Measurements from ENCODE around the gene HFE. TPM values are rescaled to one million over a fixed set of nuclear protein-coding genes. Genes with fewer than 3 reads are reported as not detected.

Gene HFE
- total and polyA plus RNA-seq, 12 donors, result 6.2 to 32.1 (median 15.2) TPM

GRCh38 chr6:26131618-26132017 lies 44.4 kb downstream of the HFE start:
- WGBS, 4 donors, result 85 to 96% (median 90%) methylated on average over 3 of the region's 3 CpGs
- no peak overlapping the region for H3K27ac ChIP-seq
- TF ChIP-seq CTCF (IDR thresholded peaks at IDR 0.05), result no peak
- no peak for TF ChIP-seq POLR2A (IDR thresholded peaks at IDR 0.05)
- no peaks in the 10 kb centered on the region for H3K27me3 ChIP-seq
- no peak overlapping the region for H3K4me3 ChIP-seq
- H3K36me3 ChIP-seq (replicated peaks in 1 of 2), result peaks cover 0 to 22% of the 10 kb centered on the region in 2 donors
- no peak for DNase-seq
- H3K4me1 ChIP-seq (replicated peaks in 1 of 2), result peaks cover 19 to 40% of the 10 kb centered on the region in 2 donors
- no peaks in the 10 kb centered on the region for H3K9me3 ChIP-seq (replicated peaks in 1 of 3)
- intact Hi-C loops (cut with DNase I), result no loop called here

- DNase-seq, result no peak
- no peak overlapping the region for H3K4me3 ChIP-seq
- WGBS, 4 donors, result 86 to 97% (median 94%) methylated on average over 2 of the region's 2 CpGs
- peaks cover 0 to 19% of the 10 kb centered on the region in 2 donors for H3K36me3 ChIP-seq (replicated peaks in 1 of 2)
- no peak overlapping the region for H3K27ac ChIP-seq
- H3K27me3 ChIP-seq, result no peaks in the 10 kb centered on the region
- TF ChIP-seq CTCF (IDR thresholded peaks at IDR 0.05), result no peak
- no peak for TF ChIP-seq POLR2A (IDR thresholded peaks at IDR 0.05)
- H3K9me3 ChIP-seq (replicated peaks in 1 of 3), result no peaks in the 10 kb centered on the region
- intact Hi-C loops (cut with DNase I), result no loop called here
- peaks cover 0 to 19% of the 10 kb centered on the region in 2 donors for H3K4me1 ChIP-seq (replicated peaks in 1 of 2)
Measured at GRCh38 chr6:26133730-26134129, 46.5 kb downstream of the HFE start.

GRCh38 chr6:26136321-26136720 lies 49.1 kb downstream of the HFE start:
- Histone ChIP-seq H3K9me3 (replicated peaks in 1 of 3) (no peaks in the 10 kb centered on the region), H3K4me3 (no peak overlapping the region), H3K27me3 (no peaks in the 10 kb centered on the region), H3K36me3 (replicated peaks in 1 of 2) (peaks cover 0 to 16% of the 10 kb centered on the region in 2 donors), H3K4me1 (replicated peaks in 1 of 2) (peaks cover 0 to 2% of the 10 kb centered on the region in 2 donors), H3K27ac (no peak overlapping the region)
- DNase-seq, result no peak
- intact Hi-C loops (cut with DNase I), result no loop called here
- no peak for TF ChIP-seq POLR2A (IDR thresholded peaks at IDR 0.05)
- TF ChIP-seq CTCF (IDR thresholded peaks at IDR 0.05), result no peak

GRCh38 chr6:26140254-26140966 lies 53.2 kb downstream of the HFE start:
- Histone ChIP-seq H3K9me3 (replicated peaks in 1 of 3) (no peaks in the 10 kb centered on the region), H3K4me1 (replicated peaks in 1 of 2) (no peaks in the 10 kb centered on the region), H3K27ac (no peak overlapping the region), H3K36me3 (replicated peaks in 1 of 2) (peaks cover 0 to 16% of the 10 kb centered on the region in 2 donors), H3K4me3 (no peak overlapping the region), H3K27me3 (no peaks in the 10 kb centered on the region)
- no peak for DNase-seq
- WGBS, 4 donors, result 93 to 97% (median 96%) methylated on average over 4 of the region's 4 CpGs
- intact Hi-C loops (cut with DNase I), result no loop called here
- TF ChIP-seq CTCF (IDR thresholded peaks at IDR 0.05) (no peak), POLR2A (IDR thresholded peaks at IDR 0.05) (no peak)

Measured in adrenal gland (tissue), 12 donors.